Ecto neural progenitor cell (in vitro differentiated cells): ENCODE measurements around the gene TSPAN33.
"Not testable (repeated sequence)": the region's sequence is repeated elsewhere in the genome, so short reads cannot be mapped to it uniquely, and the experiment has no call there.

Source experiments
- DNase-seq: peaks from one replicate; pipeline ENCODE4 v3.0.0-alpha.2; 2018; ENCODE audit warnings: low spot score

TSPAN33 gene

GRCh38 chr7:129209067-129209926, 64.8 kb downstream of the TSPAN33 start:
- no peak for DNase-seq

DNA sequence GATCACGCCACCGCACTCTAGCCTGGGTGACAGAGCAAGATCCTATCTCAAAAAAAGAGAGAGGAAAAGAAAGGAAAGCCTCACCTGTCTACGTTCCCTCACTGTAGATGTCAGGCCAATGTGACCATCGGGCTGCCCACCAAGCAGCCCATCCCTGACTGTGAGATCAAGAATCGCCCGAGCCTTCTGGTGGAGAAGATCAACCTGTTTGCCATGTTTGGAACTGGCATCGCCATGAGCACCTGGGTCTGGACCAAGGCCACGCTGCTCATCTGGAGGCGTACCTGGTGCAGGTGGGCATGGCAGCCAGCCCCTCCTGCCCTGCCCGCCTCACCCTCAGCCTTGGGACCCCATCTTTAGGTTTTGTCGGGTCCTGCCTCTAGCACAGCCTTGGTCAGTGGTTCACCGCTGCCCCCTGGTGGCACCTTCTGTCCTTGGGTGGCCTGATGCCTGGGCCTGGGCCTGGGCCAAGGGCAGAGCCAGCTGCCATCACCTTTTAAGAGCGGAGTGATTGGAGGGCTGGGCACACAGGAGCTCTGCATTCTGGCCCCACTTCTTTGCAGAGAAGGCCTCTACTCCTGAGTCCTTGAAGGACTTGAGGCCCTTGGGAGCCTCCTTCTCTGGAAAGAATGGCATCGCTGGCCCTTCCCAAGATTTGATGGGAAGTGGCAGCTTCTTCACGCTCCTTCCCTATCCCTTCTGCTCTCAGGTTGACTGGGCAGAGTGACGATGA, 65.9 kb downstream of the TSPAN33 start:
- DNase-seq: peak; percentile 83

- no peak for DNase-seq
Observed at GRCh38 chr7:129210989-129211312, 66.4 kb downstream of the TSPAN33 start.

GRCh38 chr7:129212126-129212525, 67.6 kb downstream of the TSPAN33 start:
- no peak for DNase-seq

DNA sequence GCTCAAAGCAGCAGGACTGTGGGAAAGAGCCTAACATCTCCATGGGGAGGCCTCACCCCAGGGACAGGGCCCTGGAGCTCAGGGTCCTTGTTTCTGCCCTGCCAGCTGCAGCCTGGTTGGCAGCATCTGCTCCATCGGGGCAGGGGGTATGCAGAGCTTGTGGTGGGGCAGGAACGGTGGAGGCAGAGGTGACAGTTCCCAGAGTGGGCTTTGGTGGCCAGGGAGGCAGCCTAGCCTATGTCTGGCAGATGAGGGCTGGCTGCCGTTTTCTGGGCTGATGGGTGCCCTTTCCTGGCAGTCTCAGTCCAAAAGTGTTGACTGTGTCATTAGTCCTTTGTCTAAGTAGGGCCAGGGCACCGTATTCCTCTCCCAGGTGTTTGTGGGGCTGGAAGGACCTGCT, 68.1 kb downstream of the TSPAN33 start:
- no peak for DNase-seq

- DNase-seq: peak; percentile 65
Observed at GRCh38 chr7:129213828-129214227, 69.3 kb downstream of the TSPAN33 start.

DNA sequence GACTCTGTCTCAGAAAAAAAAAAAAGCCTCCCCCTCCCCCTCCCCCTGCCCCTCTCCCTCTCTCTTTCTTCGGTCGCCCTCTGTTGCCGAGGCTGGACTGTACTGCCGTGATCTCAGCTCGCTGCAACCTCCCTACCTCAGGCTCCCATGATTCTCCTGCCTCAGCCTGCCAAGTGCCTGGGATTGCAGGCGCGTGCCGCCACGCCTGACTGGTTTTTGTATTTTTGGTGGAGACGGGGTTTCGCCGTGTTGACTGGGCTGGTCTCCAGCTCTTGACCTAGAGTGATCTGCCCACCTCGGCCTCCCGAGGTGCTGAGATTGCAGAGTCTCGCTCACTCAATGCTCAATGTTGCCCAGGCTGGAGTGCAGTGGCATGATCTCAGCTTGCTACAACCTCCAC, 71.2 kb downstream of the TSPAN33 start:
- not testable (repeated sequence) for DNase-seq

- not testable (repeated sequence) for DNase-seq
Observed at GRCh38 chr7:129216101-129216715, 71.7 kb downstream of the TSPAN33 start.

DNA sequence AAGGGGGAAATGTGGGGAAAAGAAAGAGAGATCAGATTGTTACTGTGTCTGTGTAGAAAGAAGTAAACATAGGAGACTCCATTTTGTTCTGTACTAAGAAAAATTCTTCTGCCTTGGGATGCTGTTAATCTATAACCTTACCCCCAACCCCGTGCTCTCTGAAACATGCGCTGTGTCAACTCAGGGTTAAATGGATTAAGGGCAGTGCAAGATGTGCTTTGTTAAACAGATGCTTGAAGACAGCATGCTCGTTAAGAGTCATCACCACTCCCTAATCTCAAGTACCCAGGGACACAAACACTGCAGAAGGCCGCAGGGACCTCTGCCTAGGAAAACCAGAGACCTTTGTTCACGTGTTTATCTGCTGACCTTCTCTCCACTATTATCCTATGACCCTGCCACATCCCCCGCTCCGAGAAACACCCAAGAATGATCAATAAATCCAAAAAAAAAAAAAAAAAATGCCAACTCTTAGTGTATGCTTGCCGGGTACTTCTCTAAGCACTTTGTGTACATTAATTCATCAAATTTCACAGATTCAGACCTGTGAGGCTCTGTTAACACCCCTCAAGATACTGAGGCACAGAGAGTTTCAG, 72.4 kb downstream of the TSPAN33 start:
- DNase-seq: not testable (repeated sequence)

DNA sequence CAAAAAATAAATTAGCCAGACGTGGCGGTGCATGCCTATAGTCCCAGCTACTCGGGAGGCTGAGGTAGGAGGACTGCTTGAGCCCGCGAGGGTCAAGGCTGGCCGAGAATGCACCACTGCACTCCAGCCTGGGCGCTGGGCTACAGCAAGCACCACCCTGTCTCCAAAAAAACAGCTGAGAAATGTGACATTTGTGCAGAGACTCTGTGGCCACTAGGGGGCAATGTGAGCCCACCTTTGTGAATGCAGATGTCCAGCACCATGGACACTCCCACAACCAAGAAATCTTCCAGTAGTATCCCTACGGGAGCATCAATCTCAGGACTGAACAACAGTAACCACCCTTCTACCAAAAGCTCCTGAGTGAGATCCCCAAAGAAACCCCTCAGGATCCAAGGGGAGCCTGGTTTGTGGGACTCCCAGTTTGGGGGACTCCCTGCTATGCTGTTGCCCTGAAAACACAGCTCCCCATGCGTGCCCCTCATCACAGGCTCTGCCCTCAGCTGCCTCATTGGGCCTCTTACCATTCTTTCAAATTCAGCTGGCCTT, 74.1 kb downstream of the TSPAN33 start:
- DNase-seq: peak; percentile 88

DNA sequence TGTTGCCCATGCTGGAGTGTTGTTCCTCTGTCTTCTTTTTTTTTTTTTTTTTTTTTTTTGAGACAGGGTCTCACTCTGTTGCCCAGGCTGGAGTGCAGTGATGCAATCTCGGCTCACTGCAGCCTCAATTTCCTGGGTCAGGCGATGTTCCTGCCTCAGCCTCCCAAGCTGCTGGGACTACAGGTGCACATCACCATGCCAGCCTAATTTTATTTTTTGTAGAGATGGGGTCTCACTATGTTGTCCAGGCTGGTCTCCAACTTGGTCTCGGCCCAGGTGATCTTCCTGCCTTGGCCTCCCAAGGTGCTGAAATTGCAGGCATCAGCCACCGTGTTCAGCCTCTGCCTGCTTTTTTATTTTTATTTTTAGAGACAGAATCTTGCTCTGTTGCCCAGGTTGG, 74.7 kb downstream of the TSPAN33 start:
- DNase-seq: not testable (repeated sequence)
